Mesodermal cell (in vitro differentiated cells): ENCODE results near the gene TRERF1.

Source experiments
- H3K27ac ChIP-seq: 2 replicates; pipeline ENCODE4 v1.7.0; 2013; ENCODE audit warnings: mild to moderate bottlenecking, low read depth, low read length, moderate library complexity; ENCODE audit not compliant: severe bottlenecking
- H3K36me3 ChIP-seq: 2 replicates; pipeline ENCODE4 v1.7.1; 2013; ENCODE audit warnings: mild to moderate bottlenecking, low read length, moderate library complexity; ENCODE audit not compliant: control insufficient read depth, insufficient read depth
- H3K4me1 ChIP-seq: one replicate; pipeline ENCODE4 v1.7.1; 2013; ENCODE audit warnings: mild to moderate bottlenecking, low read length; ENCODE audit not compliant: insufficient read depth, control insufficient read depth, poor library complexity, severe bottlenecking
- H3K4me3 ChIP-seq: 2 replicates; pipeline ENCODE4 v1.7.0; 2013; ENCODE audit warnings: low read length, control low read depth, mild to moderate bottlenecking; ENCODE audit not compliant: insufficient read depth, poor library complexity, severe bottlenecking; ENCODE audit errors: extremely low read depth
- H3K9me3 ChIP-seq: 2 replicates; pipeline ENCODE4 v1.7.1; 2013; ENCODE audit warnings: mild to moderate bottlenecking, low read length, moderate library complexity; ENCODE audit not compliant: control insufficient read depth
- WGBS, 2 experiments: methylation state at CpG; one replicate each; pipeline ENCODE4 v1.1.5; 2013; ENCODE audit warnings: missing lambda C conversion rate in 2 of 2; ENCODE audit not compliant: insufficient coverage in 2 of 2; 5-methylcytosine and 5-hydroxymethylcytosine counted together

The TRERF1 gene

GRCh38 chr6:42404484-42404883 lies 47.2 kb downstream of the TRERF1 start:
- Histone ChIP-seq H3K9me3 (no peaks in the 10 kb centered on the region), H3K4me1 (peaks cover 24% of the 10 kb centered on the region), H3K36me3 (no peaks in the 10 kb centered on the region), H3K4me3 (no peak overlapping the region), H3K27ac (peak overlapping the region; percentile 68)
- 17 to 22% methylated on average over 3 to 4 of the region's 5 CpGs for WGBS, 2 experiments

DNA sequence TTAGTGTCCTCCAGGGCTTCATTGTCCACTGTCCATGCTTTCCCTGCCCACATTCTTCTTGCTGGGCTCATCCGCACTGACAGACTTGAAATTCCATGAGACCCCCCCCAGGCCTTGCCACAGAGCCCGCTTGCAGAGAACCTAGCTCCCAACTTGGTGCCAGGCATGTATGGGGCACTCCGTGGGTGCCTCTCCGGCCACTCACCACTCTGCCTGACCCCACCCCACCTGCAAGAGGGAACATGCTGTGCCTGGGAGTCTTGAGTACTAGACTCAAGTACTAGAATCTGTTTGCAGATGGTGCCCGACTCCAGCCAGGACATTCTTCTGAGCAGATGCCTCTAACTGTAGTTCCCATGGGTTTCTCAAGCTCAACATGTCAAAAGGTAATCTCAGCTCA lies 47.9 kb downstream of the TRERF1 start:
- Histone ChIP-seq H3K4me3 (no peak overlapping the region), H3K27ac (no peak overlapping the region), H3K4me1 (peaks cover 24% of the 10 kb centered on the region), H3K9me3 (no peaks in the 10 kb centered on the region), H3K36me3 (no peaks in the 10 kb centered on the region)
- 98 to 100% methylated on average over 2 to 5 of the region's 5 CpGs for WGBS, 2 experiments

DNA sequence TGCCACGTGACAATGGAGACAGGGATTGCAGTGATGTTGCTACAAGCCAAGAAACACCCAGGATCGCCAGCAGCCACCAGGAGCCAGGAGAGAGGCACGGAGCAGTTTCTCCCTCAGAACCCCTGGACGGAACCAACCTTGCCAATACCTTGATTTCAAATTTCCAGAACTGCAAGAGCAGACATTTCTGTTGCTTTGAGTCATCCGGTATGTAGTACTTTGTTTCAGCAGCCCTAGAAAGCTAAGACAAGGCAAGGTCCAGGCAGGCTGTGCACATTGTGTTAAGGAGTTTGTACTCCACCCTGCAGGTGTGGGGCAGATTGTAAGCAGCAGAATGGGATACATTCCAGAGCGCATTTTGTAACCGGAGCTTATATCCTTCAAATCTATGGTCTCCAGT lies 48.3 kb downstream of the TRERF1 start:
- H3K4me3 ChIP-seq = no peak overlapping the region
- H3K4me1 ChIP-seq = peaks cover 24% of the 10 kb centered on the region
- 89 to 97% methylated on average over 5 to 7 of the region's 7 CpGs for WGBS, 2 experiments
- H3K36me3 ChIP-seq = no peaks in the 10 kb centered on the region
- H3K27ac ChIP-seq = no peak overlapping the region
- H3K9me3 ChIP-seq = no peaks in the 10 kb centered on the region

- Histone ChIP-seq H3K36me3 (no peaks in the 10 kb centered on the region), H3K27ac (no peak overlapping the region), H3K9me3 (no peaks in the 10 kb centered on the region), H3K4me1 (peaks cover 23% of the 10 kb centered on the region), H3K4me3 (no peak overlapping the region)
- 74 to 90% methylated on average over 3 of the region's 5 CpGs for WGBS, 2 experiments
Measured at GRCh38 chr6:42402184-42402583, 49.5 kb downstream of the TRERF1 start.

DNA sequence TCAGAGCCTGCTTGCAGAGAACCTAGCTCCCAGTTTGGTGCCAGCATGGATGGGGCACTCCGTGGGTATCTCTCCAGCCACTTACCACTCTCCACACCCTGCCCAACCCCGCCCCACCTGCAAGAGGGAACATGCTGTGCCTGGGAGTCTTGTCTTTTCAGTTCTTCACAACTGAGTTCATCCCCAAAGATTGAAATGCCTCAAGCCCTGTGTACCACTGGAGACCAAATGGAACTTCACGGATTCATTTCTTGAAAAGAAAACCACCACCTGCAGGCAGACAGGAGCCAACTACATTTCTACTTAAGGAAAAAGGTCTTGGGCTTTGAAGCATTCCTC lies 50.1 kb downstream of the TRERF1 start:
- H3K4me1 ChIP-seq = peaks cover 17% of the 10 kb centered on the region
- no peak overlapping the region for H3K4me3 ChIP-seq
- H3K36me3 ChIP-seq = no peaks in the 10 kb centered on the region
- WGBS, 2 experiments = 92 to 100% methylated on average over 1 to 2 of the region's 3 CpGs
- no peak overlapping the region for H3K27ac ChIP-seq
- H3K9me3 ChIP-seq = no peaks in the 10 kb centered on the region

DNA sequence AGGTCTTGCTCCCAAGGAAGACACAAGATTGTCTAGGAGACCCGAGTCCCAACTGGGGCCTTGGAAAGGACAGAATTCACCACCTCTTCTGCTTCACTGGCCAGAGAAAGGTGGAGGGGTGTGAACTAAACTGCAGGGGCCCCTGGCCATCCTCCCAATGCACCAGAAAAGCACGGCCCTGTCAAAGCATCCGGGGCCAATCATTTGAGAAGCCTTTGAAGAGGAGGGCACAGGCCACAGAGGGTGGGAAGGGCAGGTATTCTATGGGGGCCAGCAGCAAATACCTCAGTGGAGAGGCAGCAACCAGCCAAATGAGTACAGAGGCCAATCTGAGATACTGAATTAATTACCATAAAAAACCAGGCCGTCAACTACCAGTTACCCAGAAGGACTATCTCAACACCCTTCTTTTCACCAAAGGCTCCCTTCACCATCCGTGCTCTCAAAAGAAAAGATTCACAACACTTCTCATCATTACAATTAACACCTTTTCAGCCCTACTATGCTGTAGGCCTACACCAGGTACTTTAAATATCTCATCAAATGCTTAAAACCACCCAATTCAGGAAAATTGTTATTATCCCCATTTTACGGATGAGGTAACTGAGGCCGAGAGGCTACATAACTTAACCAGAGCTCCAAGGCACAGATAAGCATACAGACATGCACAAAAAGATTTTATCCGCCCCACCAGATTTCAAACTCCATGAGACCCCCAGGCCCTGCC lies 50.7 kb downstream of the TRERF1 start:
- no peak overlapping the region for H3K4me3 ChIP-seq
- H3K9me3 ChIP-seq = no peaks in the 10 kb centered on the region
- H3K4me1 ChIP-seq = peaks cover 17% of the 10 kb centered on the region
- no peaks in the 10 kb centered on the region for H3K36me3 ChIP-seq
- WGBS, 2 experiments = 71 to 79% methylated on average over 6 to 8 of the region's 8 CpGs
- no peak overlapping the region for H3K27ac ChIP-seq

DNA sequence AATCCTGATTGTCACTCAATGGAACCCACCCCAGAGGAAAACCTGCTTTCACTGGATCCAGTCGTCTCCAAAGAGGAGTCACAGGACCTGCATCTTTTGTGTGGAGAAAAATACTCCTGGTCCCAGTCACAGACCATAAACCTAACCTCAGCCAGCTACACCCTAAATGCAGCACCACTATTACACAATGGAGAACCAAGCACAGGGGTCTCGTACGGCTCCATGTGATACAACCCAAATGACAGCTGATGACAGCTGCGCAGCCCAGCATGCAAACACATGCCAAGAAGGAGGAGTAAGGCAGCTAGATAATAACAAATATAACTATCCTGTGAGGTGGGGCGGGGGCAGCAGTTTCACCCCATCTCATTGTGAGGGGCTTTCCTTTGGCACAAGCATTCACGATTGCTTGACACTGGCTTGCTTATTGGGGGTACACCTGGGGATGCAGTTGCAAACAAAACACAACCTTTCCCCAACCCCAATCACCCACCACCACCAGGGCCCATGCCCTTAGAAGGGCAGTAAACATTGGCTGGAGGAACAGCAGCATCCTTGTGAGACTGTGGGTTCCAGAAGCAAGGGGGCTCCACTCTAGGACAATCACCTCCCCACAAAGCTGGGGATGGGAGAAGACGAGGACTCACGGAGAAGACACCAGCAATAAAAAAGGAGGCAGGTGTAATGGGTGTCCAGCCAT lies 51.5 kb downstream of the TRERF1 start:
- no peak overlapping the region for H3K27ac ChIP-seq
- H3K9me3 ChIP-seq = no peaks in the 10 kb centered on the region
- peaks cover 17% of the 10 kb centered on the region for H3K4me1 ChIP-seq
- H3K4me3 ChIP-seq = no peak overlapping the region
- no peaks in the 10 kb centered on the region for H3K36me3 ChIP-seq
- 86 to 100% methylated on average over 1 to 4 of the region's 8 CpGs for WGBS, 2 experiments

DNA sequence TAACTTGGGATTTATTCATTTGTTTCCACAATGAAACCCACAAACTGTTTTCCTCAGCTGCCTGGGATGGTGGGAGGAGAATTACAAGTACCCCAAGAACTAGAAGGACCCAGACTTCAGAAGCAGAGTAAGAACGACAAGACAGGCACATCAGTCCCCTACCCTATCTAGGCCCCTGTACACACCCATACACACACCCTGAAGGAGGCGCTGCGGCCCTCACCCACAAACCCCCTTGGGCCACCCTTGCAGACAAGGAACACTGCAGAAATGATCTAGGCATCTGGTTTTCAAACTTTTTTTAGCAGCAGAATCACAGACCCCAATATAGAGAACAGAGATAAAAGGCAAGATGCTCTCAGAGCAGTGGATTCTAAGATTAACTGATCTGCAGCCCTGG lies 55.0 kb downstream of the TRERF1 start:
- Histone ChIP-seq H3K9me3 (no peaks in the 10 kb centered on the region), H3K4me1 (no peaks in the 10 kb centered on the region), H3K27ac (no peak overlapping the region), H3K4me3 (no peak overlapping the region), H3K36me3 (no peaks in the 10 kb centered on the region)
- WGBS, 2 experiments = 100% methylated on average over 2 of the region's 3 CpGs; no CpG with 5 or more reads in 1 of the 2 experiments

DNA sequence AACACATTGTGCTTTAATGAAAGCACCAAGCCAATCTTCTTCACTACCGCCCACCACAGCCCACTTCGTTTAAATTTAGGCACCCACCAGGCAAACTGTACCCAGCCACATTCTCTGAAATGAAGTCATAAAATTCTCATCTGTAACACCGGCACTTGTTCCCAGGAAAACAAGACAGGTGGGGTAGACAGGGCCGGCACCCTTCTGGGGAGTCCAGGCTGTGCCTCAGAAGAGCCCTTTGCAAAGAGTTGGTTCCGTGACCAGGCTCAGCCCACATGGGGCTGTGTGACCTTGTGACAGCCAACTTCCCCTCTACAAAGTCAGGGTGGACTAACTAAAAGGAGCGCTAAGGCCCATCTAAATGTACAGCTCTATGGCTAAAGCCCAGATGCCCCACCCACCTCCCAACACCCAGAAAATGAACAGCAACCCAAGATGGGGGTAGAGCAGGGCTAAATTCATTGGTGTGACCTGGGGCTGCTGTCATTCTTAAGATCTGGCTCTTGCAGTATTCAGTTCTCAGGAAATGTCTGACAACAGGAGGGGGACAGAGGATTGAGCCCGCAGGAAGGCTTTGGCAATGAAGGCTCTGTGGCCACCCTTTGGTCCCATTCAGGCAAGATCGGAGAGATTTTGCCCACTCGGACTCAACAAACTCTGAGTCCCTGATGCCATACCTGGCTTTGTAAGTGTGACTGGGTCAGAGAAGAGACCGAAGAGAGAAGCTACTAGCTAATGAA lies 56.7 kb downstream of the TRERF1 start:
- Histone ChIP-seq H3K27ac (no peak overlapping the region), H3K4me1 (no peaks in the 10 kb centered on the region), H3K36me3 (no peaks in the 10 kb centered on the region), H3K9me3 (no peaks in the 10 kb centered on the region), H3K4me3 (no peak overlapping the region)
- WGBS, 2 experiments = 93 to 96% methylated on average over 7 to 9 of the region's 10 CpGs

DNA sequence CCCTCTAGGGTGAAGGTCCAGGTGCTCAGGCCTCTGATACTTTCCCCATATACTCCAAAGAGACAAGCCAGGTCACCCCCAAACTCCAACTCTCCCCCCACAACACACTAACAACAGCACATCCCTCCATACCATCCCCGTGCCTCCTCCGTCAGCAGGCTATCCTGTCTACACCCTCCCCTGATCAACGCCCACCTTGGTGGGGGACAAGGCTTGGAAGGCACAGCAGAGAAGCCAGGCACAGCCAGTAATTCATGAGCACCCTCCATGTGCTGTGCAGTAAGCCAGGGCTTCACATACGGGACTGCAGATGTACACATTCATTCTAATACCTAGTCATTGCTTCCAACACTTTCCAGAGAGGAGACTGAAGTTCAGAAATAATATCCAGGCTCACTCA lies 57.6 kb downstream of the TRERF1 start:
- Histone ChIP-seq H3K4me1 (no peaks in the 10 kb centered on the region), H3K9me3 (no peaks in the 10 kb centered on the region), H3K4me3 (no peak overlapping the region), H3K36me3 (no peaks in the 10 kb centered on the region), H3K27ac (no peak overlapping the region)
- WGBS, 2 experiments = 89% methylated on average over 4 of the region's 4 CpGs
